AG10803 (cell line): Measurements from ENCODE around the gene GATA5.

ENCODE experiments used
- DNase-seq: peaks from one replicate; pipeline ENCODE4 v3.0.0; 2010; ENCODE audit warnings: low read depth
- H3K4me3 ChIP-seq: 2 replicates; pipeline ENCODE4 v1.5.1; 2011; ENCODE audit warnings: mild to moderate bottlenecking, low read length, control low read depth
- CTCF ChIP-seq: conservative IDR thresholded peaks from 2 replicates; pipeline ENCODE4 v1.5.1; 2011; ENCODE audit warnings: mild to moderate bottlenecking, low read length, control low read depth, inconsistent platforms

GATA5 gene

DNA sequence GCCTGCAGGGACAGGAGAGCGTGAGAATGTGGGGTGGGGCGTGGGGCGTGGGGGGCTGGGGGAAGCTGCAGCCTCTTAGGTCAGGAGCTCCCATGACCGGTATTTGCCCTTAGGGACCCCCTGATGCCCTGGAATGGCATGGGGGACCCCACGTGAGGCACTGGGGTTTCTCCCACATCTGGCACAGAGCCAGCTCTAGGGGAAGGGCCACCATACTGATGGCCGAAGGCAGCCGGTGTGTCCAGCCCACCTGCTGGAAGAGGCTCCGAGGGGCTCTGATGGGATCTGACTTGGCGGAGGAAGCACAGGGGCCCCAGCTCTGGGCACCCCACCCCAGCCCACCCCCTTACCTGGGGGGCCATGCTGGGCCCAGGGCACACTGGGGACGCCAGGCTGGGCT, 10.8 kb downstream of the GATA5 start:
- no peak overlapping the region for H3K4me3 ChIP-seq
- DNase-seq = no peak
- no peak for TF ChIP-seq CTCF

DNA sequence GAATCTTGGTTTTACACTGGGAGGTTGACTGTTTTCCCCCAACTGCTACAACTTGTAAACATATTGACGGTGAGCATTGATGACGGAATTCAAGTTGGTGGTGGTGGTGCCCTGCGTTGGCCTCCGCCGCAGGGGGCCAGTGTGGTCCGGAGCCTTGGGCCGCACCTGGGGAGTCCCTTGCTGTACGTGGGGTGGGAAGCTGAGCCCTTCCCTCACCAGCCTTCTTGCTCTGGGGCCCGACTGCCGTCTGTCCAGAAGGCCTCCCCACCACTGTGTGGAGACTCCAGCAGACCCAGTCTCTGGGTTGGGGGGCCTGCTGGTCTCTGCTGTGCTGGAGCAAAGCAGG, 11.4 kb downstream of the GATA5 start:
- DNase-seq = no peak
- TF ChIP-seq CTCF = no peak
- no peak overlapping the region for H3K4me3 ChIP-seq

- no peak for DNase-seq
- H3K4me3 ChIP-seq = no peak overlapping the region
- no peak for TF ChIP-seq CTCF
Measured at GRCh38 chr20:62463651-62464424, 12.0 kb downstream of the GATA5 start.

GRCh38 chr20:62462976-62463592, 12.7 kb downstream of the GATA5 start:
- no peak for TF ChIP-seq CTCF
- no peak for DNase-seq
- no peak overlapping the region for H3K4me3 ChIP-seq

GRCh38 chr20:62461834-62462233, 14.0 kb downstream of the GATA5 start:
- no peak for TF ChIP-seq CTCF
- no peak overlapping the region for H3K4me3 ChIP-seq
- no peak for DNase-seq

- no peak overlapping the region for H3K4me3 ChIP-seq
- TF ChIP-seq CTCF = no peak
- DNase-seq = no peak
Measured at GRCh38 chr20:62461157-62461556, 14.6 kb downstream of the GATA5 start.

- DNase-seq = no peak
- no peak overlapping the region for H3K4me3 ChIP-seq
- TF ChIP-seq CTCF = no peak
Measured at GRCh38 chr20:62460678-62461077, 15.1 kb downstream of the GATA5 start.
